CD4-positive, alpha-beta T cell treated with Interleukin-4 for 1 hour (primary cell): ENCODE data around the gene CCSER1.

ENCODE experiments used
- DNase-seq, 2 donors: peaks; one replicate each; pipeline ENCODE4 v3.0.0-alpha.2; 2020 to 2022

Gene CCSER1

GRCh38 chr4:90979556-90979955, 852.4 kb downstream of the CCSER1 start:
- no peak for DNase-seq

GRCh38 chr4:90982813-90983212, 855.6 kb downstream of the CCSER1 start:
- DNase-seq, result no peak

GRCh38 chr4:90990284-90990683, 863.1 kb downstream of the CCSER1 start:
- no peak for DNase-seq

- no peak for DNase-seq
Observed at GRCh38 chr4:90992213-90992612, 865.0 kb downstream of the CCSER1 start.

- no peak for DNase-seq
Observed at GRCh38 chr4:90994851-90995574, 867.8 kb downstream of the CCSER1 start.

GRCh38 chr4:90995996-90996395, 868.8 kb downstream of the CCSER1 start:
- DNase-seq, result no peak

GRCh38 chr4:90996813-90997212, 869.6 kb downstream of the CCSER1 start:
- no peak for DNase-seq

- DNase-seq, result no peak
Observed at GRCh38 chr4:91015861-91016260, 888.7 kb downstream of the CCSER1 start.

- no peak for DNase-seq
Observed at GRCh38 chr4:91019513-91019912, 892.3 kb downstream of the CCSER1 start.

GRCh38 chr4:91025241-91026148, 898.3 kb downstream of the CCSER1 start:
- no peak for DNase-seq

GRCh38 chr4:91028228-91028627, 901.0 kb downstream of the CCSER1 start:
- DNase-seq, result no peak

GRCh38 chr4:91031761-91032160, 904.6 kb downstream of the CCSER1 start:
- no peak for DNase-seq

- DNase-seq, result no peak
Observed at GRCh38 chr4:91032725-91033445, 905.7 kb downstream of the CCSER1 start.

GRCh38 chr4:91035276-91035675, 908.1 kb downstream of the CCSER1 start:
- no peak for DNase-seq

- no peak for DNase-seq
Observed at GRCh38 chr4:91037951-91038350, 910.8 kb downstream of the CCSER1 start.

GRCh38 chr4:91057871-91058270, 930.7 kb downstream of the CCSER1 start:
- no peak for DNase-seq

- no peak for DNase-seq
Observed at GRCh38 chr4:91058345-91058744, 931.2 kb downstream of the CCSER1 start.

GRCh38 chr4:91064157-91064853, 937.1 kb downstream of the CCSER1 start:
- no peak for DNase-seq

- no peak for DNase-seq
Observed at GRCh38 chr4:91065117-91065516, 937.9 kb downstream of the CCSER1 start.

- DNase-seq, result no peak
Observed at GRCh38 chr4:91070736-91071135, 943.5 kb downstream of the CCSER1 start.

- DNase-seq, result no peak
Observed at GRCh38 chr4:91076147-91076546, 949.0 kb downstream of the CCSER1 start.

- DNase-seq, result no peak
Observed at GRCh38 chr4:91085961-91086360, 958.8 kb downstream of the CCSER1 start.

GRCh38 chr4:91087743-91088142, 960.5 kb downstream of the CCSER1 start:
- DNase-seq, result no peak
